SK-N-SH (cell line): ENCODE measurements around the gene ZNF628. TPM values are rescaled to one million over a fixed set of nuclear protein-coding genes. Genes with fewer than 3 reads are reported as not detected.

Experiments used
- CTCF ChIA-PET: fragments of 300-600, 350-600 bp; formaldehyde crosslinking; extraction: SDS; loops from one replicate; lab custom pipeline; 2021; lab: Yijun Ruan, JAX
- POLR2A ChIA-PET: fragments of 350-600 bp; sonication (Branson Sonifier 250); formaldehyde crosslinking; extraction: SDS; loops from one replicate; lab custom pipeline; 2020; ENCODE audit warnings: antibody characterized with exemption, inconsistent platforms; lab: Yijun Ruan, JAX
- DNase-seq: peaks from one replicate; pipeline ENCODE4 v3.0.0; 2012
- H2AFZ ChIP-seq: fragments of 200-600 bp; sonication (generic); 2 replicates; pipeline ENCODE4 v1.8.1; 2016; ENCODE audit warnings: antibody characterized with exemption, mild to moderate bottlenecking, low read depth
- H3F3A ChIP-seq: fragments of 200-600 bp; sonication (generic); replicated peaks from 2 replicates; pipeline ENCODE3; 2016; ENCODE audit warnings: antibody characterized with exemption, mild to moderate bottlenecking; ENCODE audit not compliant: insufficient read depth
- H3K27ac ChIP-seq, 2 experiments: fragments of 200-500 bp in 1 of 2; fragments of 200-600 bp in 1 of 2; sonication (Bioruptor generic) in 1 of 2; sonication (generic), shearing (Covaris generic) in 1 of 2; 2 replicates each; pipeline versions ENCODE4 v1.5.1 to v1.6.1; 2014 to 2016; ENCODE audit warnings: low read depth in 2 of 2, inconsistent platforms in 1 of 2, low read length in 1 of 2, mild to moderate bottlenecking in 1 of 2, mixed read lengths in 1 of 2
- H3K27me3 ChIP-seq: fragments of 200-600 bp; sonication (generic), shearing (Covaris generic); 2 replicates; pipeline ENCODE4 v1.6.1; 2016; ENCODE audit warnings: mixed run types; ENCODE audit not compliant: insufficient read depth
- H3K36me3 ChIP-seq, 2 experiments: fragments of 200-500 bp in 1 of 2; fragments of 200-600 bp in 1 of 2; sonication (Bioruptor generic) in 1 of 2; sonication (generic) in 1 of 2; replicated peaks in 1 of 2; 2 replicates each; pipeline versions ENCODE3 to v1.5.1; 2014 to 2016; ENCODE audit warnings: low read length in 1 of 2, mild to moderate bottlenecking in 1 of 2; ENCODE audit not compliant: insufficient read depth in 2 of 2, control insufficient read depth in 1 of 2
- H3K4me1 ChIP-seq, 2 experiments: fragments of 200-500 bp in 1 of 2; fragments of 200-600 bp in 1 of 2; sonication (Bioruptor generic) in 1 of 2; sonication (generic), shearing (Covaris generic) in 1 of 2; 2 replicates each; pipeline versions ENCODE4 v1.5.1 to v1.6.1; 2014 to 2016; ENCODE audit warnings: low read depth in 1 of 2, low read length in 1 of 2, mixed run types in 1 of 2; ENCODE audit not compliant: insufficient read depth in 2 of 2, control insufficient read depth in 1 of 2
- H3K4me2 ChIP-seq: fragments of 200-600 bp; sonication (generic), shearing (Covaris generic); 2 replicates; pipeline ENCODE4 v1.6.1; 2017; ENCODE audit warnings: mixed run types
- H3K4me3 ChIP-seq, 2 experiments: fragments of 200-500 bp in 1 of 2; fragments of 200-600 bp in 1 of 2; sonication (Bioruptor generic) in 1 of 2; sonication (generic), shearing (Covaris generic) in 1 of 2; 2 replicates each; pipeline versions ENCODE4 v1.5.1 to v1.8.1; 2014 to 2016; ENCODE audit warnings: low read depth in 2 of 2, inconsistent platforms in 1 of 2, low read length in 1 of 2, mild to moderate bottlenecking in 1 of 2, mixed read lengths in 1 of 2, moderate library complexity in 1 of 2
- H3K79me2 ChIP-seq: fragments of 200-600 bp; sonication (generic); 2 replicates; pipeline ENCODE4 v1.8.1; 2017; ENCODE audit warnings: mild to moderate bottlenecking; ENCODE audit not compliant: insufficient read depth
- H3K9ac ChIP-seq: fragments of 200-600 bp; sonication (generic); 2 replicates; pipeline ENCODE4 v1.6.1; 2017; ENCODE audit warnings: mixed run types
- H3K9me2 ChIP-seq: fragments of 200-600 bp; sonication (generic); 2 replicates; pipeline ENCODE4 v1.6.1; 2017; ENCODE audit warnings: mixed run types
- H3K9me3 ChIP-seq: fragments of 200-600 bp; sonication (generic); 2 replicates; pipeline ENCODE4 v1.6.1; 2017; ENCODE audit warnings: mixed run types, mild to moderate bottlenecking, moderate library complexity
- H4K20me1 ChIP-seq: fragments of 200-600 bp; sonication (generic); 2 replicates; pipeline ENCODE4 v1.6.1; 2017; ENCODE audit warnings: mild to moderate bottlenecking, mixed run types; ENCODE audit not compliant: insufficient read depth
- CHD2 ChIP-seq: fragments of 150-350 bp; IDR thresholded peaks from 2 replicates; pipeline ENCODE4 v1.6.1; 2018; ENCODE audit warnings: low read length; ENCODE audit not compliant: partially characterized antibody
- FOXM1 ChIP-seq: IDR thresholded peaks from 2 replicates; pipeline ENCODE4 v1.4.0; 2012; ENCODE audit warnings: low read depth, mild to moderate bottlenecking
- GABPA ChIP-seq: IDR thresholded peaks from 2 replicates; pipeline ENCODE4 v1.4.0; 2012; ENCODE audit warnings: low read depth, mild to moderate bottlenecking
- GATA2 ChIP-seq: sonication (generic); formaldehyde crosslinking; IDR thresholded peaks from 2 replicates; pipeline ENCODE4 v1.5.0; 2020; ENCODE audit warnings: mild to moderate bottlenecking, missing genetic modification reagents
- MEF2A ChIP-seq: IDR thresholded peaks from 2 replicates; pipeline ENCODE4 v1.4.0; 2012; ENCODE audit warnings: low read depth, borderline replicate concordance
- MXI1 ChIP-seq: IDR thresholded peaks from 2 replicates; pipeline ENCODE4 v1.6.1; 2012; ENCODE audit warnings: mild to moderate bottlenecking, low read depth, low read length, improper control_type of control experiment
- NFIC ChIP-seq: IDR thresholded peaks from 2 replicates; pipeline ENCODE4 v1.4.0; 2012; ENCODE audit warnings: borderline replicate concordance
- POLR2AphosphoS5 ChIP-seq: IDR thresholded peaks from 2 replicates; pipeline ENCODE4 v1.6.1; 2012; ENCODE audit warnings: low read depth, low read length
- RAD21 ChIP-seq: IDR thresholded peaks from 2 replicates; pipeline ENCODE4 v1.6.1; 2012; ENCODE audit warnings: mild to moderate bottlenecking, low read length
- RCOR1 ChIP-seq: fragments of 150-350 bp; IDR thresholded peaks from 2 replicates; pipeline ENCODE4 v1.6.1; 2017; ENCODE audit warnings: antibody characterized with exemption, low read length
- RFX5 ChIP-seq: IDR thresholded peaks from 2 replicates; pipeline ENCODE4 v1.6.1; 2012; ENCODE audit warnings: mild to moderate bottlenecking, improper control_type of control experiment, low read length
- SIN3A ChIP-seq: IDR thresholded peaks from 2 replicates; pipeline ENCODE4 v1.6.1; 2012; ENCODE audit warnings: low read depth, mild to moderate bottlenecking, low read length, moderate library complexity, borderline replicate concordance
- SMC3 ChIP-seq: IDR thresholded peaks from 2 replicates; pipeline ENCODE4 v1.6.1; 2012; ENCODE audit warnings: low read depth, low read length, improper control_type of control experiment
- TEAD4 ChIP-seq: IDR thresholded peaks from 2 replicates; pipeline ENCODE4 v1.4.0; 2012; ENCODE audit warnings: mild to moderate bottlenecking, borderline replicate concordance; ENCODE audit not compliant: insufficient read depth
- USF1 ChIP-seq: IDR thresholded peaks from 2 replicates; pipeline ENCODE4 v1.4.0; 2012; ENCODE audit warnings: low read depth, borderline replicate concordance
- WGBS: methylation state at CpG from one replicate; pipeline ENCODE4 v1.1.6; 2017; ENCODE audit warnings: low lambda C conversion rate; 5-methylcytosine and 5-hydroxymethylcytosine counted together
- polyA plus RNA-seq, 3 experiments: library from polyadenylated mRNA; depleted of rRNA; stranded (reverse); fragments of >200 nt; gene quantifications; 2 replicates each; pipeline ENCODE4 v1.2.3, GENCODE V29; 2012
- TF ChIP-seq, protein P1 (sequence below): fragments of 150-350 bp; IDR thresholded peaks from 2 replicates; pipeline ENCODE4 v1.6.1; 2016; ENCODE audit warnings: mild to moderate bottlenecking, low read depth, low read length
- TF ChIP-seq, protein P2 (sequence below): IDR thresholded peaks from 2 replicates; pipeline ENCODE4 v1.4.0; 2012; ENCODE audit warnings: low read depth, borderline replicate concordance
- TF ChIP-seq, protein P3 (sequence below): IDR thresholded peaks from 2 replicates; pipeline ENCODE4 v1.4.0; 2012; ENCODE audit warnings: low read depth
- TF ChIP-seq, protein P4 (sequence below): IDR thresholded peaks from 2 replicates; pipeline ENCODE4 v1.6.1; 2012; ENCODE audit warnings: mild to moderate bottlenecking, low read depth, low read length, moderate library complexity

Gene ZNF628
- polyA plus RNA-seq, 1 of the 3 experiments (the other 2 are of a cell fraction): 1.6 TPM

GRCh38 chr19:55516878-55517620 lies 40.6 kb downstream of the ZNF628 start (continued):
- TF ChIP-seq CHD2 (peak; percentile 76), FOXM1 (no peak), SMC3 (peak; percentile 100)

GRCh38 chr19:55519451-55520311 lies 43.3 kb downstream of the ZNF628 start:
- Histone ChIP-seq H3K9me3 (no peaks in the 10 kb centered on the region), H3K4me2 (no peak overlapping the region), H3K9me2 (no peaks in the 10 kb centered on the region), H3K9ac (no peak overlapping the region), H4K20me1 (no peaks in the 10 kb centered on the region), H3K4me1 (peaks cover 0 to 13% of the 10 kb centered on the region in 2 experiments; a peak in 1 of 4 replicates), H2AFZ (no peak overlapping the region), H3K36me3 (no peaks in the 10 kb centered on the region), H3K27me3 (no peaks in the 10 kb centered on the region), H3F3A (peaks cover 4% of the 10 kb centered on the region), H3K4me3 (no peak overlapping the region), H3K27ac (peak overlapping the region in 1 of 2 experiments; percentile 37; a peak in 1 of 4 replicates), H3K79me2 (no peaks in the 10 kb centered on the region)
- POLR2A ChIA-PET: no interaction called here
- 63% methylated on average over 10 of the region's 10 CpGs for WGBS
- DNase-seq: no peak
- no peak for TF ChIP-seq MXI1
- TF ChIP-seq GABPA: no peak
- TF ChIP-seq, protein P1, sequence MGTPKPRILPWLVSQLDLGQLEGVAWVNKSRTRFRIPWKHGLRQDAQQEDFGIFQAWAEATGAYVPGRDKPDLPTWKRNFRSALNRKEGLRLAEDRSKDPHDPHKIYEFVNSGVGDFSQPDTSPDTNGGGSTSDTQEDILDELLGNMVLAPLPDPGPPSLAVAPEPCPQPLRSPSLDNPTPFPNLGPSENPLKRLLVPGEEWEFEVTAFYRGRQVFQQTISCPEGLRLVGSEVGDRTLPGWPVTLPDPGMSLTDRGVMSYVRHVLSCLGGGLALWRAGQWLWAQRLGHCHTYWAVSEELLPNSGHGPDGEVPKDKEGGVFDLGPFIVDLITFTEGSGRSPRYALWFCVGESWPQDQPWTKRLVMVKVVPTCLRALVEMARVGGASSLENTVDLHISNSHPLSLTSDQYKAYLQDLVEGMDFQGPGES: no peak
- TF ChIP-seq GATA2: no peak
- no peak for TF ChIP-seq SMC3
- TF ChIP-seq CHD2: no peak
- TF ChIP-seq, protein P2, sequence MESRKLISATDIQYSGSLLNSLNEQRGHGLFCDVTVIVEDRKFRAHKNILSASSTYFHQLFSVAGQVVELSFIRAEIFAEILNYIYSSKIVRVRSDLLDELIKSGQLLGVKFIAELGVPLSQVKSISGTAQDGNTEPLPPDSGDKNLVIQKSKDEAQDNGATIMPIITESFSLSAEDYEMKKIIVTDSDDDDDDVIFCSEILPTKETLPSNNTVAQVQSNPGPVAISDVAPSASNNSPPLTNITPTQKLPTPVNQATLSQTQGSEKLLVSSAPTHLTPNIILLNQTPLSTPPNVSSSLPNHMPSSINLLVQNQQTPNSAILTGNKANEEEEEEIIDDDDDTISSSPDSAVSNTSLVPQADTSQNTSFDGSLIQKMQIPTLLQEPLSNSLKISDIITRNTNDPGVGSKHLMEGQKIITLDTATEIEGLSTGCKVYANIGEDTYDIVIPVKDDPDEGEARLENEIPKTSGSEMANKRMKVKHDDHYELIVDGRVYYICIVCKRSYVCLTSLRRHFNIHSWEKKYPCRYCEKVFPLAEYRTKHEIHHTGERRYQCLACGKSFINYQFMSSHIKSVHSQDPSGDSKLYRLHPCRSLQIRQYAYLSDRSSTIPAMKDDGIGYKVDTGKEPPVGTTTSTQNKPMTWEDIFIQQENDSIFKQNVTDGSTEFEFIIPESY: no peak
- no peak for TF ChIP-seq TEAD4
- no peak for TF ChIP-seq NFIC
- TF ChIP-seq, protein P3, sequence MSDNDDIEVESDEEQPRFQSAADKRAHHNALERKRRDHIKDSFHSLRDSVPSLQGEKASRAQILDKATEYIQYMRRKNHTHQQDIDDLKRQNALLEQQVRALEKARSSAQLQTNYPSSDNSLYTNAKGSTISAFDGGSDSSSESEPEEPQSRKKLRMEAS: no peak
- no peak for TF ChIP-seq RFX5
- TF ChIP-seq RCOR1: no peak
- no peak for TF ChIP-seq SIN3A
- no peak for TF ChIP-seq USF1
- TF ChIP-seq POLR2AphosphoS5: no peak
- TF ChIP-seq, protein P4, sequence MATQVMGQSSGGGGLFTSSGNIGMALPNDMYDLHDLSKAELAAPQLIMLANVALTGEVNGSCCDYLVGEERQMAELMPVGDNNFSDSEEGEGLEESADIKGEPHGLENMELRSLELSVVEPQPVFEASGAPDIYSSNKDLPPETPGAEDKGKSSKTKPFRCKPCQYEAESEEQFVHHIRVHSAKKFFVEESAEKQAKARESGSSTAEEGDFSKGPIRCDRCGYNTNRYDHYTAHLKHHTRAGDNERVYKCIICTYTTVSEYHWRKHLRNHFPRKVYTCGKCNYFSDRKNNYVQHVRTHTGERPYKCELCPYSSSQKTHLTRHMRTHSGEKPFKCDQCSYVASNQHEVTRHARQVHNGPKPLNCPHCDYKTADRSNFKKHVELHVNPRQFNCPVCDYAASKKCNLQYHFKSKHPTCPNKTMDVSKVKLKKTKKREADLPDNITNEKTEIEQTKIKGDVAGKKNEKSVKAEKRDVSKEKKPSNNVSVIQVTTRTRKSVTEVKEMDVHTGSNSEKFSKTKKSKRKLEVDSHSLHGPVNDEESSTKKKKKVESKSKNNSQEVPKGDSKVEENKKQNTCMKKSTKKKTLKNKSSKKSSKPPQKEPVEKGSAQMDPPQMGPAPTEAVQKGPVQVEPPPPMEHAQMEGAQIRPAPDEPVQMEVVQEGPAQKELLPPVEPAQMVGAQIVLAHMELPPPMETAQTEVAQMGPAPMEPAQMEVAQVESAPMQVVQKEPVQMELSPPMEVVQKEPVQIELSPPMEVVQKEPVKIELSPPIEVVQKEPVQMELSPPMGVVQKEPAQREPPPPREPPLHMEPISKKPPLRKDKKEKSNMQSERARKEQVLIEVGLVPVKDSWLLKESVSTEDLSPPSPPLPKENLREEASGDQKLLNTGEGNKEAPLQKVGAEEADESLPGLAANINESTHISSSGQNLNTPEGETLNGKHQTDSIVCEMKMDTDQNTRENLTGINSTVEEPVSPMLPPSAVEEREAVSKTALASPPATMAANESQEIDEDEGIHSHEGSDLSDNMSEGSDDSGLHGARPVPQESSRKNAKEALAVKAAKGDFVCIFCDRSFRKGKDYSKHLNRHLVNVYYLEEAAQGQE: no peak
- TF ChIP-seq RAD21: no peak
- TF ChIP-seq MEF2A: no peak
- CTCF ChIA-PET: interaction anchor here (0.8 to 1.3 kb wide), 5 partner anchors 15 to 359 kb away, joined by 3 to 5 read pairs (median 3); no protein-coding TSS in a partner anchor
